ENCODE data around the gene PPP2R5B.

PPP2R5B gene

GRCh38 chr11:64926689-64927088 lies 2.2 kb downstream of the PPP2R5B start:
- Histone ChIP-seq H3K9me3 (ENCODE audit: low read depth, low read length) (no peaks in the 10 kb centered on the region), H3K4me3 (no peak overlapping the region), H3K9ac (ENCODE audit: insufficient read length) (no peak overlapping the region), H3K36me3 (ENCODE audit: insufficient read depth, low read length) (no peaks in the 10 kb centered on the region), H3K27ac (no peak overlapping the region)
- DNase-seq (ENCODE audit: low read depth, low spot score) = no peak
- TF ChIP-seq EZH2 (IDR thresholded peaks at IDR 0.05) = no peak
- TF ChIP-seq FOXP2 (optimal IDR thresholded peaks at IDR 0.05; ENCODE audit: control extremely low read depth, extremely low read length, insufficient read depth) = no peak
- no peak for TF ChIP-seq POLR2AphosphoS5 (IDR thresholded peaks at IDR 0.05; ENCODE audit: borderline replicate concordance, low read depth, low read length)

GRCh38 chr11:64928957-64929356 lies 4.5 kb downstream of the PPP2R5B start:
- no peaks in the 10 kb centered on the region for H3K36me3 ChIP-seq (ENCODE audit: insufficient read depth, low read length)
- TF ChIP-seq POLR2AphosphoS5 (IDR thresholded peaks at IDR 0.05; ENCODE audit: borderline replicate concordance, low read depth, low read length) (no peak), EZH2 (IDR thresholded peaks at IDR 0.05) (no peak), FOXP2 (optimal IDR thresholded peaks at IDR 0.05; ENCODE audit: control extremely low read depth, extremely low read length, insufficient read depth) (no peak)
- H3K27ac ChIP-seq = no peak overlapping the region
- no peak overlapping the region for H3K9ac ChIP-seq (ENCODE audit: insufficient read length)
- no peaks in the 10 kb centered on the region for H3K9me3 ChIP-seq (ENCODE audit: low read depth, low read length)
- DNase-seq (ENCODE audit: low read depth, low spot score) = no peak
- no peak overlapping the region for H3K4me3 ChIP-seq

- Histone ChIP-seq H3K4me3 (no peak overlapping the region), H3K9ac (ENCODE audit: insufficient read length) (no peak overlapping the region), H3K9me3 (ENCODE audit: low read depth, low read length) (no peaks in the 10 kb centered on the region), H3K36me3 (ENCODE audit: insufficient read depth, low read length) (no peaks in the 10 kb centered on the region), H3K27ac (no peak overlapping the region)
- DNase-seq (ENCODE audit: low read depth, low spot score) = no peak
- TF ChIP-seq FOXP2 (optimal IDR thresholded peaks at IDR 0.05; ENCODE audit: control extremely low read depth, extremely low read length, insufficient read depth) = no peak
- no peak for TF ChIP-seq POLR2AphosphoS5 (IDR thresholded peaks at IDR 0.05; ENCODE audit: borderline replicate concordance, low read depth, low read length)
- TF ChIP-seq EZH2 (IDR thresholded peaks at IDR 0.05) = no peak
These were observed 5.1 kb downstream of the PPP2R5B start for GRCh38 chr11:64929625-64930024.

- H3K36me3 ChIP-seq (ENCODE audit: insufficient read depth, low read length) = no peaks in the 10 kb centered on the region
- no peaks in the 10 kb centered on the region for H3K9me3 ChIP-seq (ENCODE audit: low read depth, low read length)
- DNase-seq (ENCODE audit: low read depth, low spot score) = no peak
- TF ChIP-seq FOXP2 (optimal IDR thresholded peaks at IDR 0.05; ENCODE audit: control extremely low read depth, extremely low read length, insufficient read depth) (no peak), EZH2 (IDR thresholded peaks at IDR 0.05) (no peak), POLR2AphosphoS5 (IDR thresholded peaks at IDR 0.05; ENCODE audit: borderline replicate concordance, low read depth, low read length) (no peak)
- H3K9ac ChIP-seq (ENCODE audit: insufficient read length) = no peak overlapping the region
- H3K4me3 ChIP-seq = no peak overlapping the region
- H3K27ac ChIP-seq = no peak overlapping the region
These were observed 5.9 kb downstream of the PPP2R5B start for GRCh38 chr11:64930340-64930739.

GRCh38 chr11:64931290-64931689 lies 6.8 kb downstream of the PPP2R5B start:
- Histone ChIP-seq H3K36me3 (ENCODE audit: insufficient read depth, low read length) (no peaks in the 10 kb centered on the region), H3K9ac (ENCODE audit: insufficient read length) (no peak overlapping the region), H3K27ac (no peak overlapping the region), H3K9me3 (ENCODE audit: low read depth, low read length) (no peaks in the 10 kb centered on the region), H3K4me3 (no peak overlapping the region)
- DNase-seq (ENCODE audit: low read depth, low spot score) = no peak
- TF ChIP-seq POLR2AphosphoS5 (IDR thresholded peaks at IDR 0.05; ENCODE audit: borderline replicate concordance, low read depth, low read length) (no peak), FOXP2 (optimal IDR thresholded peaks at IDR 0.05; ENCODE audit: control extremely low read depth, extremely low read length, insufficient read depth) (no peak), EZH2 (IDR thresholded peaks at IDR 0.05) (no peak)

GRCh38 chr11:64932324-64932723 lies 7.8 kb downstream of the PPP2R5B start:
- Histone ChIP-seq H3K27ac (no peak overlapping the region), H3K4me3 (no peak overlapping the region), H3K9ac (ENCODE audit: insufficient read length) (no peak overlapping the region), H3K9me3 (ENCODE audit: low read depth, low read length) (no peaks in the 10 kb centered on the region), H3K36me3 (ENCODE audit: insufficient read depth, low read length) (no peaks in the 10 kb centered on the region)
- TF ChIP-seq FOXP2 (optimal IDR thresholded peaks at IDR 0.05; ENCODE audit: control extremely low read depth, extremely low read length, insufficient read depth) (no peak), EZH2 (IDR thresholded peaks at IDR 0.05) (no peak), POLR2AphosphoS5 (IDR thresholded peaks at IDR 0.05; ENCODE audit: borderline replicate concordance, low read depth, low read length) (no peak)
- DNase-seq (ENCODE audit: low read depth, low spot score) = no peak

GRCh38 chr11:64933213-64933934 lies 8.9 kb downstream of the PPP2R5B start:
- Histone ChIP-seq H3K9ac (ENCODE audit: insufficient read length) (no peak overlapping the region), H3K36me3 (ENCODE audit: insufficient read depth, low read length) (no peaks in the 10 kb centered on the region), H3K4me3 (no peak overlapping the region), H3K27ac (no peak overlapping the region), H3K9me3 (ENCODE audit: low read depth, low read length) (no peaks in the 10 kb centered on the region)
- TF ChIP-seq POLR2AphosphoS5 (IDR thresholded peaks at IDR 0.05; ENCODE audit: borderline replicate concordance, low read depth, low read length) (no peak), FOXP2 (optimal IDR thresholded peaks at IDR 0.05; ENCODE audit: control extremely low read depth, extremely low read length, insufficient read depth) (no peak), EZH2 (IDR thresholded peaks at IDR 0.05) (no peak)
- DNase-seq (ENCODE audit: low read depth, low spot score) = no peak

- Histone ChIP-seq H3K4me3 (no peak overlapping the region), H3K27ac (no peak overlapping the region), H3K9ac (ENCODE audit: insufficient read length) (no peak overlapping the region), H3K9me3 (ENCODE audit: low read depth, low read length) (no peaks in the 10 kb centered on the region), H3K36me3 (ENCODE audit: insufficient read depth, low read length) (no peaks in the 10 kb centered on the region)
- no peak for TF ChIP-seq FOXP2 (optimal IDR thresholded peaks at IDR 0.05; ENCODE audit: control extremely low read depth, extremely low read length, insufficient read depth)
- TF ChIP-seq EZH2 (IDR thresholded peaks at IDR 0.05) = no peak
- TF ChIP-seq POLR2AphosphoS5 (IDR thresholded peaks at IDR 0.05; ENCODE audit: borderline replicate concordance, low read depth, low read length) = no peak
- DNase-seq (ENCODE audit: low read depth, low spot score) = no peak
These were observed 9.6 kb downstream of the PPP2R5B start for GRCh38 chr11:64933935-64934681.
